Body of pancreas (tissue), 4 donors: Measurements from ENCODE around the gene CDCP1. TPM values are rescaled to one million over a fixed set of nuclear protein-coding genes. Genes with fewer than 3 reads are reported as not detected.
"Not testable (repeated sequence)": the region's sequence is repeated elsewhere in the genome, so short reads cannot be mapped to it uniquely, and the experiment has no call there.

Experiments
- ATAC-seq: fragments of 150-250 bp; one replicate; pipeline ENCODE4 v1.9.1; 2016
- DNase-seq, 4 donors: peaks; one replicate each; pipeline ENCODE4 v3.0.0-alpha.2; 2019
- H3K27ac ChIP-seq, 4 donors: fragments of 200-600 bp; sonication (generic); 1 replicate in 3 of 4; 2 replicates in 1 of 4; pipeline versions ENCODE4 v1.5.1 to v1.6.1; 2016 to 2019; ENCODE audit warnings: mild to moderate bottlenecking in 1 of 4, mixed read lengths in 1 of 4, moderate library complexity in 1 of 4
- H3K27me3 ChIP-seq, 2 donors: fragments of 200-600 bp; sonication (generic); one replicate each; pipeline ENCODE4 v1.6.0; 2016; ENCODE audit warnings: mild to moderate bottlenecking in 1 of 2
- H3K36me3 ChIP-seq, 2 donors: fragments of 200-600 bp; sonication (generic); replicated peaks in 1 of 2; 2 replicates each; pipeline ENCODE4 v1.5.1; 2016; ENCODE audit warnings: low read depth in 2 of 2; ENCODE audit not compliant: insufficient read depth in 1 of 2
- H3K4me1 ChIP-seq: fragments of 200-600 bp; sonication (generic); one replicate; pipeline ENCODE4 v1.6.0; 2016
- H3K4me3 ChIP-seq, 2 donors: fragments of 200-600 bp; sonication (generic); 1 replicate in 1 of 2; 2 replicates in 1 of 2; pipeline ENCODE4 v1.5.1; 2016 to 2019
- H3K9me3 ChIP-seq, 3 donors: fragments of 200-600 bp; sonication (generic); 1 replicate in 2 of 3; 2 replicates in 1 of 3; pipeline ENCODE4 v1.5.1; 2016
- CTCF ChIP-seq, 7 experiments: fragments of 450-650 bp in 4 of 7; fragments of 200-600 bp in 3 of 7; sonication (generic) in 3 of 7; IDR thresholded peaks; one replicate each; pipeline ENCODE4 v1.5.1; 2016 to 2019; ENCODE audit warnings: antibody characterized with exemption in 7 of 7
- POLR2A ChIP-seq, 3 donors: fragments of 450-650 bp; IDR thresholded peaks; one replicate each; pipeline ENCODE4 v1.6.1; 2016; ENCODE audit warnings: antibody characterized with exemption in 3 of 3, mild to moderate bottlenecking in 2 of 3
- WGBS, 2 donors: methylation state at CpG; one replicate each; pipeline ENCODE4 v1.1.5; 2017; 5-methylcytosine and 5-hydroxymethylcytosine counted together
- intact Hi-C: fragments of 100-400 bp; cut with DNase I; formaldehyde crosslinking; loops from one replicate; pipeline ENCODE4 v1.15.1; 2023
- total RNA-seq, 2 donors: library from RNA; depleted of rRNA; stranded (reverse); fragments of >200 nt; gene quantifications; one replicate each; pipeline ENCODE4 v1.1.0, GENCODE V29; 2016

The CDCP1 gene
- total RNA-seq, 2 donors from 2014 or later = 6.2 to 6.3 TPM

GRCh38 chr3:45056608-45057301 lies 89.4 kb downstream of the CDCP1 start:
- Histone ChIP-seq H3K27me3 (no peaks in the 10 kb centered on the region), H3K36me3 (no peaks in the 10 kb centered on the region), H3K9me3 (no peaks in the 10 kb centered on the region), H3K4me1 (no peaks in the 10 kb centered on the region), H3K27ac (no peak overlapping the region), H3K4me3 (no peak overlapping the region)
- 71 to 79% methylated on average over 5 of the region's 5 CpGs for WGBS, 2 donors
- TF ChIP-seq POLR2A (IDR thresholded peaks at IDR 0.05) (no peak), CTCF (IDR thresholded peaks at IDR 0.05) (no peak)
- intact Hi-C loops = no loop called here
- DNase-seq (no peak), ATAC-seq (no peak)

- 68 to 69% methylated on average over 7 of the region's 7 CpGs for WGBS, 2 donors
- Histone ChIP-seq H3K27ac (peak overlapping the region in 1 of 4 donors; percentile 5), H3K4me1 (no peaks in the 10 kb centered on the region), H3K4me3 (no peak overlapping the region), H3K9me3 (no peaks in the 10 kb centered on the region), H3K27me3 (no peaks in the 10 kb centered on the region), H3K36me3 (no peaks in the 10 kb centered on the region)
- TF ChIP-seq CTCF (IDR thresholded peaks at IDR 0.05) (no peak), POLR2A (IDR thresholded peaks at IDR 0.05) (no peak)
- DNase-seq (no peak), ATAC-seq (no peak)
- intact Hi-C loops = no loop called here
These were observed 90.6 kb downstream of the CDCP1 start for GRCh38 chr3:45055411-45056143.

- no peak overlapping the region for H3K4me3 ChIP-seq
- peak overlapping the region in 1 of 4 donors; percentile 5 for H3K27ac ChIP-seq
- 42 to 52% methylated on average over 2 of the region's 2 CpGs for WGBS, 2 donors
- no peaks in the 10 kb centered on the region for H3K36me3 ChIP-seq
- no peak for DNase-seq
- no peaks in the 10 kb centered on the region for H3K4me1 ChIP-seq
- intact Hi-C loops = no loop called here
- no peaks in the 10 kb centered on the region for H3K27me3 ChIP-seq
- no peak for ATAC-seq
- no peaks in the 10 kb centered on the region for H3K9me3 ChIP-seq
- TF ChIP-seq CTCF (IDR thresholded peaks at IDR 0.05) = no peak
- TF ChIP-seq POLR2A (IDR thresholded peaks at IDR 0.05) = no peak
These were observed 91.2 kb downstream of the CDCP1 start for GRCh38 chr3:45055032-45055410.

DNA sequence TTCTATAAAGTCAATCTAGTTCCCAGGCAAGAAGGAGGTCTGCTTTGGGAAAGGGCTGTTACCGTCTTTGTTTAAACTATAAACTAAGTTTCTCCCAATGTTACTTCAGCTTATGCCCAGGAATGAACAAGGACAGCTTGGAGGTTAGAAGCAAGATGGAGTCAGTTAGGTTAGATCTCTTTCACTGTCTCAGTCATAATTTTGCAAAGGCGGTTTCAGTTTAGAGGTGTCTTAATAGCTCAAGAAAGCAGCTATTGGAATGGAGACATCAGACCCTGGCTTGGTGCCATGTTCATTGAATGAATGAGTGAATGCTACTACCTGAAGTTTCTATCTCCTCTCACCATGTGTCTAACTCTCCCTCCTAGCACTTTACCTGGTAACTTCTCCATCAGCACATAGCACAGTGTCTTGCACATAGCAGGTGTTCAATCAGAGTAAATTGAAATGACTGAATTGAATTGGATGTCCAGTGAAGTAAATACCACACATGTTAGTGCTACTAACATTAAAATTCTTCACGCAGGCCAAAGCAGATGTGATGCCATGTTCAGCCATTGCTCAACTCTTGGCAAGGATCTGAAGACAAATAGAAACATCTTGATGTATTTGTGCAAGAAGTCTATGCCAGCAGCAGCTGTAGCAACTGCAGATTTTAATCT lies 91.9 kb downstream of the CDCP1 start:
- intact Hi-C loops = no loop called here
- H3K4me3 ChIP-seq = no peak overlapping the region
- DNase-seq (no peak), ATAC-seq (no peak)
- WGBS, 2 donors = 72 to 76% methylated on average over 3 of the region's 3 CpGs
- no peak overlapping the region for H3K27ac ChIP-seq
- H3K4me1 ChIP-seq = no peaks in the 10 kb centered on the region
- no peaks in the 10 kb centered on the region for H3K36me3 ChIP-seq
- H3K9me3 ChIP-seq = no peaks in the 10 kb centered on the region
- TF ChIP-seq CTCF (IDR thresholded peaks at IDR 0.05) (no peak), POLR2A (IDR thresholded peaks at IDR 0.05) (no peak)
- no peaks in the 10 kb centered on the region for H3K27me3 ChIP-seq

DNA sequence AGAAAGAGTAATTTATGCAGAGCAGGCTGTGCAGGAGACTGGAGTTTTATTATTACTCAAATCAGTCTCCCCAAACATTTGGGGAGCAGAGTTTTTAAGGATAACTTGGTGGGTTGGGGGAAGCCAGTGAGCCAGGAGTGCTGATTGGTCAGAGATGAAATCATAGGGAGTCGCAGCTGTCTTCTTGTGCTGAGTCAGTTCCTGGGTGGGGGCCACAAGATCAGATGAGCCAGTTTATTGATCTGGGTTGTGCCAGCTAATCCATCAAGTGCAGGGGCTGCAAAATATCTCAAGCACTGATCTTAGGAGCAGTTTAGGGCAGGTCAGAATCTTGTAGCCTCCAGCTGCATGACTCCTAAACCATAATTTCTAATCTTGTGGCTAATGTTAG lies 92.4 kb downstream of the CDCP1 start:
- H3K27ac ChIP-seq, H3K4me1 ChIP-seq, intact Hi-C loops, H3K27me3 ChIP-seq, H3K9me3 ChIP-seq, DNase-seq, H3K4me3 ChIP-seq, H3K36me3 ChIP-seq, ATAC-seq: not testable (repeated sequence)
- WGBS, 2 donors = 56 to 100% methylated on average over 1 of the region's 1 CpG
